ENCODE measurements around the gene UNC119B. TPM values are rescaled to one million over a fixed set of nuclear protein-coding genes. Genes with fewer than 3 reads are reported as not detected.

UNC119B gene
- total and polyA plus RNA-seq, 2 donors = 9.3 to 12.0 TPM

DNA sequence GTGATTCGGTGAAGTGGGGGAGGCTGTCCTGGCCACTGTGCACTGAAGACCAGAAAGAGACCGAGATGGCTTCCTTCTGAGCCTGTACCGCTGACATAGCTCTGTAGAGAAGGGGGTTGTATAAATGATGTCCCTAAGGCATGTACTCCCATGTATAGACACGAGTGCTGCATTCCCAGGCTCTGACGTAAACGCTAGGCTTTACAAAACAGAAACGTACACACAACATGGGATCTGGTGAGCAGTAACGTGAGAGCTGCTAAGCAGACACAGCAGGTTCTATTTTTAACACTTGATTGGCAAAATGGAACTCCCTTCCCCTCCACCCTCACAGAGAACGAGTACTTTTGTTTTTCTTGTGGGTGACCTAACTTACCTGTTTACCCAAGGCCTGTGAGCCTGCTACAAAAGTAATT, 51.3 kb downstream of the UNC119B start:
- DNase-seq (ENCODE audit: low read depth in 6 of 9, low spot score in 9 of 9) = peak in 1 of 9 donors; percentile 28
- Histone ChIP-seq H3K4me1 (ENCODE audit: control insufficient read depth in 2 of 2, insufficient read depth in 2 of 2, low read length in 2 of 2) (peaks cover 0 to 32% of the 10 kb centered on the region in 2 donors), H3K4me3 (ENCODE audit: low read length in 2 of 2) (no peak overlapping the region), H3K27me3 (ENCODE audit: control insufficient read depth in 2 of 2, insufficient read depth in 1 of 2, low read length in 1 of 2) (no peaks in the 10 kb centered on the region), H3K36me3 (ENCODE audit: control insufficient read depth in 2 of 2, insufficient read depth in 2 of 2, low read length in 1 of 2) (peaks cover 55 to 62% of the 10 kb centered on the region in 2 donors), H3K27ac (ENCODE audit: low read depth in 1 of 2, low read length in 1 of 2) (peak overlapping the region; percentile 68 to 78), H3K9me3 (ENCODE audit: control insufficient read depth in 2 of 2, insufficient read depth in 1 of 2, low read length in 1 of 2) (peaks cover 0 to 4% of the 10 kb centered on the region in 2 donors)
- 88% methylated on average over 9 of the region's 9 CpGs for WGBS

DNA sequence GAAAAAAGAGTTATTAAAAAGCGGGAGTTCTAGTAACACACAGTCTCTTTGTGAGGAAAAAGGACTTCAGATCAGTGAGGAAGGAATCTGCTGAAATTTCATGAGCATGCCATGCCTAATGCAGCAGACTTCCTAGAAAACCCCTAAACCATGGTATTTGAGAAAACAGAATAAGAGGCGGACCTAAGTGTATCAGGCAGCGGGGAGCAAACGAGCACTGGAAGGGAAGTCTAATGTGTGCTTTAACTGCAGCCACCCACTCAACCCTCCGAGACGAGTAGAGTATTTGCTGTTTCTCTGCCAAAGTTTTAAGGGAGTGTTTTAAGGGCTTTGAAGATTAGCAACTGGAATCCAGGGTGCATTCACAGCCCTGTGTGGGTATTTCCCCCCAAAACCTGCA, 51.8 kb downstream of the UNC119B start:
- Histone ChIP-seq H3K27ac (ENCODE audit: low read depth in 1 of 2, low read length in 1 of 2) (peak overlapping the region; percentile 68 to 78), H3K9me3 (ENCODE audit: control insufficient read depth in 2 of 2, insufficient read depth in 1 of 2, low read length in 1 of 2) (peaks cover 0 to 4% of the 10 kb centered on the region in 2 donors)
- 95% methylated on average over 6 of the region's 6 CpGs for WGBS

DNA sequence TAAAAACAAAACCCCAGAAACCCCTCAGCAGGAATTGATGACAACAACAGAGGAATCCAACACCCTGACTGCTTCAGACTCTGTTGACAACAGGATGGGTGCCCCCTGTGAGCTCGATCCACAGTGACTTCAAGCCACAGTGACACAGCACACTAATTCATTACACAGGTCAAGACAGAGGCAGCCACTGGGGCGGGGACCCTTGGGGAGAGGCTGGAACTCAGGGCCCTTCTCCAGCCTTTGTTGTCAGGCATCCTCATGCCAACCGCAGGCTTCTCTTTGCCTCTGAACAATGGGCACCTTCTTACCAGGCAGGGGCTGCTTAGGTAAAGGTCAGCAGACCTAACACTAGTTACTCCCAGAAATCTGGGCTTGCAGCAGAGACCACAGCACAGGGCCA, 53.0 kb downstream of the UNC119B start:
- peaks cover 0 to 43% of the 10 kb centered on the region in 2 donors for H3K4me1 ChIP-seq (ENCODE audit: control insufficient read depth in 2 of 2, insufficient read depth in 2 of 2, low read length in 2 of 2)
- peaks cover 72 to 78% of the 10 kb centered on the region in 2 donors for H3K36me3 ChIP-seq (ENCODE audit: control insufficient read depth in 2 of 2, insufficient read depth in 2 of 2, low read length in 1 of 2)
- no peaks in the 10 kb centered on the region for H3K27me3 ChIP-seq (ENCODE audit: control insufficient read depth in 2 of 2, insufficient read depth in 1 of 2, low read length in 1 of 2)
- 77% methylated on average over 3 of the region's 3 CpGs for whole genome bisulfite sequencing
- no peak overlapping the region for H3K4me3 ChIP-seq (ENCODE audit: low read length in 2 of 2)
- H3K27ac ChIP-seq (ENCODE audit: low read depth in 1 of 2, low read length in 1 of 2) = no peak overlapping the region
- H3K9me3 ChIP-seq (ENCODE audit: control insufficient read depth in 2 of 2, insufficient read depth in 1 of 2, low read length in 1 of 2) = peaks cover 0 to 4% of the 10 kb centered on the region in 2 donors
- DNase-seq (ENCODE audit: low read depth in 6 of 9, low spot score in 9 of 9) = no peak

More for the DNA sequence above, 51.8 kb downstream of the UNC119B start:
- H3K27me3 ChIP-seq (ENCODE audit: control insufficient read depth in 2 of 2, insufficient read depth in 1 of 2, low read length in 1 of 2) = no peaks in the 10 kb centered on the region
- H3K4me3 ChIP-seq (ENCODE audit: low read length in 2 of 2) = no peak overlapping the region
- H3K36me3 ChIP-seq (ENCODE audit: control insufficient read depth in 2 of 2, insufficient read depth in 2 of 2, low read length in 1 of 2) = peaks cover 60 to 67% of the 10 kb centered on the region in 2 donors
- peak in 1 of 9 donors; percentile 19 for DNase-seq (ENCODE audit: low read depth in 6 of 9, low spot score in 9 of 9)
- H3K4me1 ChIP-seq (ENCODE audit: control insufficient read depth in 2 of 2, insufficient read depth in 2 of 2, low read length in 2 of 2) = peaks cover 0 to 35% of the 10 kb centered on the region in 2 donors

DNA sequence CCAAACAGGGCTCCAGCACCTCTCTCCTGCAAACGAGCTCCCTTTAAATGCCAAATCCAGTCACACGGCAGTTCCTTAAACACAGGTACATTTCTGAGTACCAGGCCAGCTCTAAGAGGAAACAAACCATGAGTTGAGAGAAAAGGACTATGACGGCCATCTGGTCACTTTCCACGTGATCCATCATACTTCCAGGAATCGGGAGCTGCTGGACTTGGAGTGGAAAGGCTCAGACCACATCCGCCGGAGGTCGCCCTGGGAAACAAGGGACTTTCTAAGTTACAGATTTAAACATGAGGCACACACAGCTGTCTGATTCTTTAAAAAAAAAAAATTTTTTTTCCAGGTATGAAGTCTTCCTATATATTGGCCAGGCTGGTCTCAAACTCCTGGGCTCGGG, 54.6 kb downstream of the UNC119B start:
- no peak for DNase-seq (ENCODE audit: low read depth in 6 of 9, low spot score in 9 of 9)
- H3K36me3 ChIP-seq (ENCODE audit: control insufficient read depth in 2 of 2, insufficient read depth in 2 of 2, low read length in 1 of 2) = peaks cover 80 to 85% of the 10 kb centered on the region in 2 donors
- H3K27me3 ChIP-seq (ENCODE audit: control insufficient read depth in 2 of 2, insufficient read depth in 1 of 2, low read length in 1 of 2) = no peaks in the 10 kb centered on the region
- no peak overlapping the region for H3K4me3 ChIP-seq (ENCODE audit: low read length in 2 of 2)
- H3K27ac ChIP-seq (ENCODE audit: low read depth in 1 of 2, low read length in 1 of 2) = no peak overlapping the region
- H3K9me3 ChIP-seq (ENCODE audit: control insufficient read depth in 2 of 2, insufficient read depth in 1 of 2, low read length in 1 of 2) = no peaks in the 10 kb centered on the region
- WGBS = 98% methylated on average over 9 of the region's 9 CpGs
- peaks cover 0 to 43% of the 10 kb centered on the region in 2 donors for H3K4me1 ChIP-seq (ENCODE audit: control insufficient read depth in 2 of 2, insufficient read depth in 2 of 2, low read length in 2 of 2)

DNA sequence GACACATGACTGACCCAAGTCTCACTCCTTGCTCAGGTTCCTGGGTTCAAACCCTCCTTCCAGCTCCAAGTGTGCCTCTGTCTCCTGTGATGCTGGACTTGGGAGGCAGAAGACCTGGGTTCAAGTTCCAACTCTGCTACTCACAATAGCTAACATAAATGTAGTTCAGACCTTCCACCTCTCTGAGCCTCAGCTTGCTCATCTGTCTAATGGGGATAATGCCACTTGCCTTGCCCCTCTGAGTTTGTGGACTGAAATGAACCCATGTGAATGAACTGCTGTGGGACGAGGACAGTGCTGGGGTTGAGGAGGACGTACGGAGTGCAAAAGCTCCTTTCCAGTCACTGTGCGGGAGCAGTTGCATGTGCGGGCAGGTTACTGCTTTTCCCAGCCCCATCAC, 56.3 kb downstream of the UNC119B start:
- DNase-seq (ENCODE audit: low read depth in 6 of 9, low spot score in 9 of 9) = no peak
- no peaks in the 10 kb centered on the region for H3K27me3 ChIP-seq (ENCODE audit: control insufficient read depth in 2 of 2, insufficient read depth in 1 of 2, low read length in 1 of 2)
- H3K36me3 ChIP-seq (ENCODE audit: control insufficient read depth in 2 of 2, insufficient read depth in 2 of 2, low read length in 1 of 2) = peaks cover 77 to 81% of the 10 kb centered on the region in 2 donors
- peaks cover 0 to 27% of the 10 kb centered on the region in 2 donors for H3K4me1 ChIP-seq (ENCODE audit: control insufficient read depth in 2 of 2, insufficient read depth in 2 of 2, low read length in 2 of 2)
- H3K4me3 ChIP-seq (ENCODE audit: low read length in 2 of 2) = no peak overlapping the region
- H3K27ac ChIP-seq (ENCODE audit: low read depth in 1 of 2, low read length in 1 of 2) = peak overlapping the region in 1 of 2 donors; percentile 66
- no peaks in the 10 kb centered on the region for H3K9me3 ChIP-seq (ENCODE audit: control insufficient read depth in 2 of 2, insufficient read depth in 1 of 2, low read length in 1 of 2)
- WGBS = 79% methylated on average over 5 of the region's 5 CpGs

DNA sequence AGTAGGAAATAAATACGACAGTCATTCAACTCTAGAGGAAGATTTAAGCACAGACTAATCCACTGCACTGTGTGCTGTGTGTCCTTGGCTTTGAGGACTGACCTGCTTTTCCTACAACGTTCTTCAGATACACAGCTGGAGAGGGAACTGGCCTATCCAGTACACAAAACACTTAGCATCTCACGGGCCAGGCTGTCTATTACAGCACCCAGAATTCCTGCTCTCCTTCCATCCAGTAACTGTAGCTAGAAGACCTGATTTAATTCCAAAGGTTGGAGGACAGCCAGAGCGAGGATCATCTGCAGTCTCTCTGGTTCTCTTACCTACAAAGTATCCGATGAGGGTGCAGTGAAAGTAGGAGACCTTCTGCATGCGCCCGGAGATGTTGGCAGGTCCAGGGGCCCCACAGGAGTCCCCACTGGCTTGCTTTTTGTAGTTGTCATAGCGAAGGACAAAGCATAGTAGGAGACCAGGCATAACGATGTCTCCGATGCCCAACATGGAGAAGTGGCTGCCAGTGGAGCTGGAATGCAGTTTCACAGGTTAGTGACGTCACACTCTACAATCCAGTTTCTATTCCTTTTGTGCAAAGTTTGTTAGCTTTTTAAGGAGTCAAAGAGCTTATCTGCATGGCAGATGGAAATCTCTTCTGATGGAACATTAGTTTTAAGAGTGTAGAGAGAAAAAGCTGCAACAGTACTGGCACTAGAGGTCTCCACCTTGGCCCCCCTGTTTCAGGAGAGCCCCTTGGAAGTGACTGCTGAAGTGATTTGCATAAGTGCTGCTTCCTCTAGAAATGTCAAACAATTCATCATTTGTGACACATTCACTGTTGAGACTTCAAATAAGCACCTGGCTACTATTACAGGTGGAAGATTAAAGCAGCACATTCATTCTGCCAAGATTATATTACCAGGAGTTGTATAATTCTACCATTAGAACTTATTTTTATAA, 57.1 kb downstream of the UNC119B start:
- H3K4me1 ChIP-seq (ENCODE audit: control insufficient read depth in 2 of 2, insufficient read depth in 2 of 2, low read length in 2 of 2) = peaks cover 0 to 20% of the 10 kb centered on the region in 2 donors
- no peaks in the 10 kb centered on the region for H3K27me3 ChIP-seq (ENCODE audit: control insufficient read depth in 2 of 2, insufficient read depth in 1 of 2, low read length in 1 of 2)
- H3K4me3 ChIP-seq (ENCODE audit: low read length in 2 of 2) = no peak overlapping the region
- H3K36me3 ChIP-seq (ENCODE audit: control insufficient read depth in 2 of 2, insufficient read depth in 2 of 2, low read length in 1 of 2) = peaks cover 77 to 78% of the 10 kb centered on the region in 2 donors
- no peaks in the 10 kb centered on the region for H3K9me3 ChIP-seq (ENCODE audit: control insufficient read depth in 2 of 2, insufficient read depth in 1 of 2, low read length in 1 of 2)
- H3K27ac ChIP-seq (ENCODE audit: low read depth in 1 of 2, low read length in 1 of 2) = peak overlapping the region in 1 of 2 donors; percentile 66
- peak in 1 of 9 donors; percentile 14 for DNase-seq (ENCODE audit: low read depth in 6 of 9, low spot score in 9 of 9)
- 95% methylated on average over 11 of the region's 11 CpGs for WGBS

DNA sequence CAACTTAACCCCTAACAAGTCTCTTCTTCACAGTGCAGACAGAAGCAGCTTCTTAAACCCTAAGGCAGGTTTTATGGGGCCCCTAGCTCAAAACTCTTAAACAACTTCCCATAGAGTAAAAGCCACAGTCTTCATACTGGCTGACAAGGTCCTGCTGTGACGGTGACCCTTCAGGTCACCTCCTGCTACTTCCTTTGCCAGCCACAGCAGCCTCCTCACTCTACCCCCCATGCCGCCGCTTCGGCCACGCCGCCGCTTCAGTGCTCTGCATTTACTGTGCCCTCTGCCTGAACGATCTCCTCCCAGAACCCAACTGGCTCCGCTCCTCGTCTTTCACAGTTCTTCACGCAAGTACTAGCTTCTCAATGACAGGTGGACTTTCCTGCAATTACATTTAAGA, 60.8 kb downstream of the UNC119B start:
- no peak for DNase-seq (ENCODE audit: low read depth in 6 of 9, low spot score in 9 of 9)

More for the DNA sequence above, 60.8 kb downstream of the UNC119B start:
- H3K36me3 ChIP-seq (ENCODE audit: control insufficient read depth in 2 of 2, insufficient read depth in 2 of 2, low read length in 1 of 2) = peaks cover 62 to 70% of the 10 kb centered on the region in 2 donors
- no peaks in the 10 kb centered on the region for H3K9me3 ChIP-seq (ENCODE audit: control insufficient read depth in 2 of 2, insufficient read depth in 1 of 2, low read length in 1 of 2)
- H3K4me3 ChIP-seq (ENCODE audit: low read length in 2 of 2) = no peak overlapping the region
- WGBS = 89% methylated on average over 11 of the region's 11 CpGs
- no peaks in the 10 kb centered on the region for H3K27me3 ChIP-seq (ENCODE audit: control insufficient read depth in 2 of 2, insufficient read depth in 1 of 2, low read length in 1 of 2)
- no peak overlapping the region for H3K27ac ChIP-seq (ENCODE audit: low read depth in 1 of 2, low read length in 1 of 2)
- H3K4me1 ChIP-seq (ENCODE audit: control insufficient read depth in 2 of 2, insufficient read depth in 2 of 2, low read length in 2 of 2) = peaks cover 0 to 20% of the 10 kb centered on the region in 2 donors

Measured in thymus (tissue), 11 donors.